NOMO-1 treated with DMSO at 0.1 percent for 48 hours (cell line): Measurements from ENCODE around the gene GPX1.

ENCODE experiments used
- DNase-seq: peaks from one replicate; lab custom pipeline; 2025; ENCODE audit not compliant: unreplicated experiment; lab: John Stamatoyannopoulos, UW

Gene GPX1

GRCh38 chr3:49313896-49314688 lies 44.1 kb downstream of the GPX1 start:
- DNase-seq, result no peak

GRCh38 chr3:49311283-49311682 lies 46.9 kb downstream of the GPX1 start:
- no peak for DNase-seq

DNA sequence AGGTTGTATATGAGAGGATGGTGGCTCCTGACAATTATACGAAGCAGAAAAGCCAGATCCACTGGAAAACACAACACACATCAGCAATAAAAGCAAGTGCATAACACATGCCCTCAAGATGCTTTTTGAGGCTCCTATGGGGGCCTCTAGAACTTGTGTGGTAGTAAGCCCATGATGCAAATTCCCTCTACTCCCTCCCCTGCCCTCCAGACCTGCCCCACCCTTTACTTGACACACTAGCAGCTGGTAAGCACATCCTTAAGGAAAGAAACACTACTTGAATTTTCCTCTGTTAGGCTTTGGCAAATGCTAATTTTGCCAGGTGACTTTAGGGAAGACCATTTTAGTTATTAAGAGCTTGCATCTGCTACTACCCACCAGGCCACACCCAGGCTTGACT lies 47.5 kb downstream of the GPX1 start:
- no peak for DNase-seq
